GM21390 (cell line): ENCODE measurements around the gene ATP1A1.

Experiments used
- ATAC-seq: cut with Tn5 transposase; IDR thresholded peaks from one replicate; pipeline ENCODE4 v1.9.1; 2021; ENCODE audit not compliant: unreplicated experiment

ATP1A1 gene

DNA sequence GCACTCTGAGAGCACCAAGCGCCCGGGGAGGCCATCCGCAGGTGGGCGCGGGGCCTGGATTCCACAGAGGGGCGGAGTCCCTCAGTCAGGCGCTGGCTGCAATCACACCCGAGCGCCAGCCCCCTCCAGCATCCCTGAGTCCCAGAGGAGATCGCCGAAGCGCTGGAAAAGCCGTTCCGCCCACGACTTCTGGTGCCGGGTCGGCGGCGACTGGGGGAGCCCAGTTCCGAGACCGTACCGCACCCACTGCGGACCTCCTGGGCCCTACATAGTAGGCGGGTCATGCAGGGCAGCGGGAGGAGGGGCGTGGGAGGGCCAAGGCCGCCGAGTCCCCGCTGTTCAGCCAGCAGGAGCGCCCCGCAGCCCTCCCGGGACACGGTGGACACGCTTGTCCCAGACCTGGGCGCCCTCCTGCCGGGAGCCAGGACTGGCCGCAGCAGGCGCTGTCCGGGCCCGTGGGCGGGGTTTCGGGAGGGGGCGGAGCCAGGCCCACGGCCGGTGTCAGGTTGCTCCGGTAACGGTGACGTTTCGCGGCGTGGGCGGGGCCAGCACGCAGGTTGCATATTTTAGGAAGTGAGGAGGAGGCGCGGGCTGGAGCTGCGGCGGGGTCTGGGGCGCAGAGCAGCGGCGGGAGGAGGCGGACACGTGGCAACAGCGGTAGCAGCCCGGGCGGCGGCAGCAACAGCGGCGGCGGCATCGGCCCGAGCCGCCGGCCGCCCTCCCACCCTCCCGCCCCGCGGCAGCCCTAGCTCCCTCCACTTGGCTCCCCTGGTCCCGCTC lies at the start of gene ATP1A1:
Gene ATP1A1, plus strand, starts transcription at position 594 of the 780 bp plus-strand sequence. CDS start 268 bp downstream, outside the sequence.
- ATAC-seq = peak; percentile 63

DNA sequence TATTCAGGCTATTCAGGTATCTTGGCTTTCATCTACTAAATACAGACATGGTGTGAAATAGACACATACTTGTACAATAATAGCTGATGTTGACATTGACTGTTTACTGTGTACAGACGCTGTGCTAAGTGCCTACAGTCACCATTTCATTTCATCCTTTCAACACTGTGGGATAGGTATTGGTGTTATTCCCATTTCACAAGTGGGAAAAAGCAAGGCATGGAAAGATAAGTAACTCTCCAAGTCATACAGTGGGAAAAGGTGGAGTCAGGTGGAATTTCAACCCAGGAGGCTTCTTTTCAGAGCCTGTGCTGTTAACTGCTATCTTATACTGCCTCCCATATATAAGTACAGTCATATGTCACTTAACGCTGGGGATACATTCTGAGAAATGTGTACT lies 49.6 kb upstream of the ATP1A1 start:
- ATAC-seq = no peak

DNA sequence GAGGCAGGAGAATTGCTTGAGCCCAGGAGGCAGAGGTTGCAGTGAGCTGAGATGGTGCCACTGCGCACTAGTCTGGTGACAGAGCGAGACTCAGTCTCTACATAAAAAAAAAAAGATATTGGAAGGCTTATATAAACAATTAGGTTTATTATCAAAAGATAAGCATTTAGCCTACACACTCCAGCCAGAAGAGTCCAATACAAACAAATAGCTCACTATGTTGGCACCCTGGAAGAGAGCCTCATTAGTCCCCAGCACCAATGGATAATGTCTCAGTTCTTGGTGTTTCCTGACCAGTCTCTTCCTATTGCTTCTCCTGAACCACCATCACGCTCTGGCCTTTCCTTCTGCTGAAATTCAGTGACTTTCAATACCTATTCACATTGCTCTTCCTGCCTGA lies 48.6 kb upstream of the ATP1A1 start:
- ATAC-seq = no peak

DNA sequence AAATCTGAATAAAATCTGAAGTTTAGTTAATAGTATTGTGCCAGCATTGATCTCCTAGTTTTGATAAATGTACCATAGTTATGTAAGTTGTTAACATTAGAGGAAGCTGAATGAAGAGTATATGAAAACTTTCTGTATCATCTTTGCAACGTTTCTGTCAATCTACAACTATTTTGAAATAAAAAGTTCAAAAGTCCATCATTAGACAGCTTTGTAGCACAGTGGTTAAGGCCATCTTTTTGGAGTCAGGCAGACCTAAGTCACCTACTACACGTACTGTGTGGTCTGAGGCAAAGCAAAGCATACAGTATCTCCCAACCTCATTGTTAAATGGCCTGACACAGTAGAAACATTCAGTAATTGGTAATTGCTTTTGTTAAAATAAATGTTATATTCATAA lies 47.9 kb upstream of the ATP1A1 start:
- ATAC-seq = no peak

DNA sequence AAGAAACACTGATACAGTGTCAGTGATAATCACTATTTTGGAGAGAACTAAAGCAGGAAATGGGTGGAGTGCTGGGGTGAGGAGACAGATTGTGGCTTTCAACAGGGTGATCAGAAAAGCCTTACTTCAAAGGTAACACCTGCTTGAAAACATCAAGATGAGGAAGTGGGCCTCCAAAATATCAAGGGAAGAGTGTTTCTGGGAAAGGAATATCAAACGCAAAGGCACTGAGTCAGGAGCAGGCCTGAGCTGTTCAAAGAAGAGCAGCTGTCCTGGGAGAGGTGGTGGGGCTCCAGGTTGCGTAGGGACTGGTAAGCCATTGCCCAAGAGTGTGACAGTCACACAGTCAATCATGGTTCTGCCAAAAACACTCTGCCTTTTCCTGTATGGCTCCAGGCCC lies 47.1 kb upstream of the ATP1A1 start:
- ATAC-seq = no peak

DNA sequence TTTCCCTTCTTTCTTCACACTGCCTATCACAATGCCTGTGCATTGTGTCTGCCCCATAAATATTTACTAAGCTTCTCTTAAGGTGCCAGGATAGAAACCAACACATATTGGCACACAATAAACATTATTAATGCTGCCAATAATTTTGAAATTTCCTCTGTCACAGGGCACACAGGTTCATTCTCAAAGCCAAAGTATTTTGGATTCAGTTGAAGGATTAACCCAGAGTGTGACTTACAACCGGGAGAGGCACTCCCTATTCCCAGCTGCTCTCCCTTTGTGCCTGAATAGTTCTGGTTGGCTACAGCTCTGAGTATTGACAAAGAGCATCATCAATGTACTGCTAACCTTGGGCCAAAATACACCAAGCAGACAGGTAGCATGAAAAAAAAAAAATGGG lies 46.6 kb upstream of the ATP1A1 start:
- ATAC-seq = no peak

DNA sequence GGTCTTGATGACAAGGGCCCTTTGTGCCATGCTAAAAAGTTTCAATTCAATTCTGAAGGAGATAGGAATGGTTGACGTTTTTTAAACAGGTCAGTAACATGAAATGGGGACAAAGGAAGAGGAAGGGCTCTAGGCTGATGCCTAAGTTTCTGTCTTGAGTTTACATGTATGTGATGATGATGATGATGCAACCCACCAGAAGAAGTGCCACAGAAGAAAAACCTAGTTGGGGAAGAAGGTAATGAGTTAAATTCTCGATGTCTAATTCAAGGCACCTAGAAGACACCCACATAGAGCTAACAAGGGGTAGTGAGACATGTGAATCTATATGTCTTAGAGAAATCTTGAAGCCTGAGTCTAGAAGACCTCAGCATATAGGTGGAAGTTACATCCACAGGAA lies 44.4 kb upstream of the ATP1A1 start:
- ATAC-seq = no peak

DNA sequence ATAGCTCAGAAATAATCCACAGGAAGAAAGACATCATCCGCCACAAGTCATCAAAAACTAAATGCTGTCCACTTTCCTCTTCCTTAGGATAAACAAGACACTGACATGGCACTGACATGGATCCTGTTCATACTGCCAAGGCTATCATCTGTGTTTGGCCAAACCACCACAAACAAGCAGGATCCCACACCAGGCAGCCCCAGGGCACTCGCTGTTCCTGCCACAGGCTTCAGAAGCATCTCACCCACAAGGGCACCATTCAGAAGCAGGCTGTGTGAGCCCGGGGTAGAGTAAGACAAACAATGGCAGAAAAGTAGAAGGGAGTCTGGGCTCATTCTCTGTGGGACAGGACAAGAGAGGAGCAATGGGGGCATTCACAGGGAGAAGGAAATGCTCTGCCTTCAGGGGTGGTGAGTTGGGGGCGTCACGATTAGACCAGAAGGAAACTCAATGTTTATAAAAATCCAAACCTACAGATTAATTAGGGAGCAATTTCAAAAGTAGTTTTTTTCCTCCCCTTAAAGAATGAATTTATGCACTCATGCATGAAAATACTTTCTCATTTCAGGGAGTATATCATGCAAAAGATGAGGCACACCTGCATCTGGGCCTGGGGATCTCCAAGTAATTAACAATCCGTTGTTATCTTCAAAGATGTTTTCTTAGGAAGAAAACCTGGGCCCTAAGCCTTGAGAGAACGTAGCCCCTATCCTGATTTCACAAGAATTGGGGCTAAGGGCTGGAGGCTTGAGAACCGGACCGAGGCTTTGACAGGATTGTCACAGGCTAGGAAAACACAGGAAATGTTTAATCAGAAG lies 43.3 kb upstream of the ATP1A1 start:
- no peak for ATAC-seq

DNA sequence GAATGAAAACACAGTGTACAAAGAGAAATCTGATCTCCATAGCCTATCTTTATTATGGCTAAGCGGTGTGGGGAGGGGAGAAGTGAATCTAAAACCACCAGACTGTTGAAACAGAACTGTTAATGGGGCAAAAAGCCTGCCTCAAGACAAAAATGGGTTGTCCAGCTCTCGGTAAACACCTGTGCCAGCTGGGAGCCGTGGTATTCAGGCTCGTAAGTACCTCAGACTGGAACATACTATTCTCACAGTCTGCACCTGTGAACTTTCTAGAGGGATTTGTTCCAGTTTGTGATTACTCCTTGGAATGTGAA lies 42.7 kb upstream of the ATP1A1 start:
- no peak for ATAC-seq

DNA sequence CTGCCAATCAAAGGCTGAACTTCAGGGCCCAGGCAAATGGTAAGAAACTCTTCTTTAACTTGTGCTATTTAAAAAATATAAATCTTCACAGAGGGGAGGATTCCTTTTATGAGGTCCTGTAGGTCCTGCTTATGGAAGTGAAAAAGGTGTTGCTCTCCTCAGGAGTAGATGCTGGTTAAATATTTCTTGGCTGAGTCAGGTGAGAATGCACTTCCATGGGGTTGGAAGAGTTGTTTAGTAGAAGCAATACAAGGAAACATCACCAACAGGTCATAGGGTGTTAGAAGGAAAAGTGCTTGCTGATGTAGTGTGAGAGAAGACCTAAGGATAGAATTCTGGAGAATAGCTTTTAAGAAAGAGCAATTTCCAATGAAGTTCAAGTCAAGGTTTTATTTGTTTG lies 42.2 kb upstream of the ATP1A1 start:
- ATAC-seq = no peak

DNA sequence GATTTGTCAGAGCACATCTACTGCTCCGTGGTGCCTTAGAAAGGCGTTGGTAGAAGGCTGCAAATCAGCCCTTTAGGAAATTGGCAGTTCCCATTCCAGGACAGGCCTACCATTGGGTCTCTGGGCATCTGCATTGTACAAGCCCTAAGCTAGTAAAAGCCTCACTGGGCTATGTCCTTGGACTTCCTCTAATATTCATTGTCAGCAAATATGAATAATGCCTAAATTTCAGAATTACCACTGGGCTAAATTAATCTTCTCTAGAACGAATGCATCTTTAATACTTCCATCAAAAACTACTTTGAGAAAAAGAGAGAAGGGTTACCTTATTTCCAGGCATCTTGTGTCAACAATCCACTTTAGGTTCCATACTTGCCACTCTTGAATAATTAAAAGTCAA lies 41.5 kb upstream of the ATP1A1 start:
- ATAC-seq = no peak

DNA sequence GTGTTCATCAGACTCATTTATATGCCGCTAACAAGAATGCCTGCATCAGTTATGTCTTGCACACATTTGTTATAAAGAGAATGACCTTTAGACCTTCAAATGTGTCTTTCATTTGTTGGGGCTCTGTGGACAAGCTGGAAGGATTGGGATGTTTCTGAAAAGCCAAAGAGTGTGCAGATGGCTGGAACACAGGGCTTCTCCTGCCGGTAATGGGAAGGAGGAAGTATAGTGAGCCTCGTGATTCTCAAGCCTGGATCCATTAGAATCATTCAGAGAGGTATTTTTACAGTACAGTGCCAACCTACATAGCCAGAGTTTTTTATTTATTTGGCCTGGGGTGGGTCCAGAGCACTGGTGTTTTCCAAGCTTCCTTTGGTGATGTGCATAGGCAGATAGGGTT lies 40.6 kb upstream of the ATP1A1 start:
- ATAC-seq = no peak

DNA sequence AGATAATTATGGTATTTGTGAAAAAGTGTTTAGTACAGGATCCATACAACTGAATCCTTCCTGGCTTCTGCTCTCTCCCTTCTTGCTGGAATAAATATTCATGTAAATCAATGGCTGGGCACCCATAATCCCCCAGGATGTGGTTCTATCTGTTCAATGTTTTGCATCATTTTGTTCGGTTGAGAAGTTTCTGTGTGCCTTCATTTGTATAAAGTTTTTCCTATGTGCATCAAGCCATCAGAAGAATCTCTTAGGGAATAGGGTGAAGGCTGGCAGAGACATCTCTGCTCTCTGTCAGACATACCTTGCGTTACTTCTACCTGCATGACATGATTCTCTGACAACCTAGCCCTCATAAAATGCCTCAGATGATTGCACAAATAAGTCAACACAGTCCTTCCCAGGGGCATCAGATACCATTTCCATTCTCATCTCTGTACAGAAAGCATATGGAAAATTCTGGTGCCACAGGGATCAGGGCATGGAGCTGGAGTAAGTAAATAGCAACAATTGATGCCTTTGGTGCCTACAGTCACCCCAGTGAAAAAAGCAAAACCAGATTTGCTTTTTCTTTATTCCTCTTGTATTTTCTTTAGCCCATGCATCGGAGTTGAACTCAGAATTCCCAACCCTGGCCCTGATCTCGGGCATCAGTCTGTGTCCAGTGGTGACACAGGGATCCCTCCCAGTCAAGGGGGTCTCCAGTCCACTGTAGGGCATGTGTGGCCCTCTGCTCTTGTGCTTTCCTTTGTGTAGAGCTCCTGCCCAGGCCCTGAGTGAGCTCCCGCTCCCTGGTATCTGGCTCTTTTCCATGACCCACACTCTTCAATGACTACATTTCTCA lies 39.7 kb upstream of the ATP1A1 start:
- no peak for ATAC-seq

DNA sequence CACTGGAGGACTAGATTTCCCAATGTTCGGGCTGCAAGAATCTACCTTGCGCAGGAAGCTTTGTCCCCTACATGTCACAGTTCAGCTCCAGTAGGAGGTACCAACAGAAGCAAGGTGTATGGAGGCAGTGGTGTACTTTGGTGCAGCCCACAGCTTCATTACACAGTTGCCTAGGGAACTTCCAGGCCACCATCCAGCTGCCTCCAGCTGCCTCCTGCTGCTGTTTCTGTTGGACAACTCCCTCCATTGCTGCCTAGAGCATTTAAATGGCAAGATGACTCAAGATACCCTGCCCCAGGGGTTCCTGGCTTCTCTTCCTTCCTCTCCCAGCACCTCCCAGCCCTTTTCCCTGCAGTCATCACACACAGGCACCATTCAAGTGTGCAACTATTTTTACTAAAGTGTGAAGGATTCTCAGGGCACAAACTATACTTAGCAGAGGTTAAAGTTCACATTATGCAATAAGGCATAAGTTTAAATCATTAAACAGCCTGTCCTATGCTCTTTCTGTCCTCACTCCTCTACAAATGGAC lies 39.0 kb upstream of the ATP1A1 start:
- ATAC-seq = no peak

DNA sequence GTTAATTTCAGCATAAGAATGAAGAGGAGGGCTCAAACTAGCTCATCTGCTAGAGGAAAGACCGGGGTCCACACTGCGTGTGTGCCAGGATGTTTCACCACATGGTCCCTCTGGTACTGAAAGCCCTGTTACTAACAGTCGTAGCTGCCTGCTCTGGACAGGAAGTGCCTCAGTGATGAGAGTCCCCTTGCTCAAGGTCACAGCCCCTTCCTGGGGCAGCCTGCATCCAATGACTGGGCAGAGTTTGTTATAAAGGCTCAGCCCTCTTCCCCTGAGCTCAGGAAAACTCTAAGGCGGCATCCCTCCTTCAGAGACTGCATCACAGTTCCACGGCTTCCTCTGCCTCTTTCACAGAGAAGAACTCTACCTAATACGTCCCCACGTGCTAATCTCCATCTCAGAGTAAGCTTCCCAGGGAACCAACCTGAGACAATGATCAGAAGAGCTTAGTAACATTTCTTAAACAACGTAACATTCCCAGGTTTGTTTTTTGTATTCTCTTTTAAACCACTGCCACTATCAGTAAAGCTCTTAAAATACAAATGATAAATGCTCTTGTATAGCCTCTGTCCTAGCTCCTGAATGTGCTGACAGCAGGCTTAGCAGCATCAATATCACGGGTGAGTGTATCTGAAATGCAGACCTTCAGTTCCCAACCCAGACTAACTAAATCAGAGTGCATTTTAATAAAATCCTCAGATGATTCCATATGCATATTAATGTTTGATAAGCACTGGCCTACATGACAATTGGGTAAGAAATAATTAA lies 38.0 kb upstream of the ATP1A1 start:
- no peak for ATAC-seq

DNA sequence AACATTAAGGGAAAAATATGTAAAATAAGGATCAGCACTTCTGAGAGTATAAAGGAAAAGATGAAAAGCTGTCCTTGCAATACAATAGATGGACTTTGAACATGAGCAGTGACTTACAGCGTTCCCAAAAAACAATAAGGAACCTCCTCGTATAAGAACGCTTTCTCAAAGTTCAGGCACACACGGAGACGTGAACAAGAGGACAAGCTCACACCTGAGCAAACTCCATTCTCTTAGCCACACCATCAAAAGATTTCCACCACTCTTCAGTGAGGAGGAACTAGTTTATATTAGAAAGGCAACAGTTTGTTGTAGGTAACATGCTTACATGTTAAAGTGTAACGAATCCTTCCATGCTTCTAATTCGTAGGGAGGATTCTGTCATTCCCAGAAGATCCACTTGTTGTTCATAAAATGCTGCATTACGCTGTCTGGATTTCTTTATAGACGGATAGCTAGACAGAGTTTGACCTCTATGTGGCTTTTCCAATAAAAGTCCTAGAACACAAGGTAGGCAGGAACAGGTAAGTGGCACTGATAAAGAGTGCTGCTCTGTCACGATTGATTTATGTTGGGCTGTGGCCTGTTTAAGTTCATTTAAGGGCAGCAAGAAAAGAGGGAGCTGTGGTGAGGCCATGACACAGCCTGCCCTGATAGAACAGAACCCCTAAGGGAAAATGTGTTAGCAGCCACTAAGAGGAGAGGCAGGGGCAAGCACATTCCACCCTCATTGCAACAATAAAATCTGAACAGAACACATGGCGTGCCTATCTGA lies 37.0 kb upstream of the ATP1A1 start:
- ATAC-seq = no peak

DNA sequence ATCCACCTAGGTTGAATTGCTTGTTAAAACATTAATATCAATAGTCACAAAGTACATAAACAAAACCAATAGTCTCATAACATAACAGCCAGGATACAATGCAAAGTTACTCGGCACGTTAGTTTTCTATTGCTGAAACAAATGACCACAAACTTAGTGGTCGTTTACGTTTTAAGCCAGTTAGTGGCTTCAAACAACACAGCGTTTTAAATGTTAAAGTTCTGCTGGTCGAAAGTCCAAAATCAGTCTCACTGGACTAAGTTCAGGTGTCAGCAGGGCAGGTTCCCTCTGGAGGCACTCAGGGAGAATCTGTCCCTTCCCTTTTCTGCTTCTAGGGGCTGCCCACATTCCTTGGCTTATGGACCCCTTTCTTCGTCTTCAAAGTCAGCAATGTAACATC lies 35.6 kb upstream of the ATP1A1 start:
- no peak for ATAC-seq

DNA sequence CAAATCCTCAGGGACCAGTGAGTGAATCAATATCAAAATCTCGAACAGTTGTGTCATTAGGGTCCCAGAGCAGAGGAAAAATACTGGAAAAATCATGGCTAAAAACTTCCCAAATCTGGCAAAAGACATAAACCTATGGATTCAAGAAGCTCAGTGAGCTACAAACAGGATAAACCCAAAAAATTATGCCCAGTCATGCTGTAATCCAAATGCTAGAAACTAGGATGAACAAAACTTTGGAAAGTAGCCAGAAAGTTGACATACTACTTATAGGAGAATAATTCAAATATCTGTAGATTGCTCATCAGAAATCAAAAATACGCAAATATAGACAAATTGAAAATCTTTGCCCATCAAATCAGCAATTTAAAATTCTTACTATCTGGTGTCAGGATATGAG lies 34.6 kb upstream of the ATP1A1 start:
- ATAC-seq = no peak

DNA sequence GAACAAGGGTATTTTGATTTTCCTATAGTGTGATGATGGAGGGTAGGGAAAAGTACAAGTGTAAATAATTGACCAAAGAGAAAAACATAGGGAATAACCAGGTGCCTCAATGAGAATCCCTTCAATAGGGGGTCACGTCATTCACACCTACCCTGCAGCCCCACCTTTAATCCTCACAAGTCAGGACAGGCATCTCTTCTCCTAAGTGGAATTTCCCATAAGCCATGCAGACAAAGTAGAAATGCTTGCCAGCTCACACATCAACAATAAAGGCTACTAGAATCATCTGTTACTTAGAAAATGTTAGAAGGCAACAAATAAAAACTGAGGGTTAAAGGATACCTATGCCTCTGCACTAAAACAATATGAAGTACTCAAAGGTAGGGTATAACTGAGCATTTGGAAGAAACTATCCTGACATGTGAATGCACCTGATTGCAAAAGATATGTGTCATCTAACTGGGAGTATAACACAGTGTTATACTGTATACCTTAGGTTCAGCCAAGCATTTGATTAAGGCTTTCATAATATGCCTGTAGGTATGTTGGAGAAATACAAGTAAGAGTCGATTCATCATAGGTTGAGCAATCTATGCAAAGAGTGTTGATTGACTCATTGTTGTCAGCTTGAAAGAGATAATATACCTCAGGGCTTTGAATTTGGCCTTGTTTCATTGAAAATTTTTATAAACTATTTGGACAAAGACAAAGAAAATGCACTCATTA lies 32.4 kb upstream of the ATP1A1 start:
- ATAC-seq = no peak
